Psoas muscle (tissue), 8 donors: Measurements from ENCODE around the gene EIF2B1. TPM values are rescaled to one million over a fixed set of nuclear protein-coding genes. Genes with fewer than 3 reads are reported as not detected.

Source experiments
- ATAC-seq, 4 donors: fragments of 200-7000 bp; cut with Tn5 transposase; one replicate each; pipeline ENCODE4 v1.9.1; 2020; ENCODE audit warnings: moderate library complexity in 3 of 4, mild to moderate bottlenecking in 2 of 4
- DNase-seq, 2 donors: peaks; one replicate each; pipeline ENCODE4 v3.0.0-alpha.2; 2020
- H3K27ac ChIP-seq: fragments of 200-600 bp; one replicate; pipeline ENCODE4 v1.8.0; 2022
- H3K27me3 ChIP-seq, 3 donors: fragments of 200-600 bp in 1 of 3; one replicate each; pipeline versions ENCODE4 v1.6.1 to v1.8.0; 2013 to 2022; ENCODE audit warnings: low read length in 2 of 3, mild to moderate bottlenecking in 2 of 3, moderate library complexity in 1 of 3; ENCODE audit not compliant: insufficient read depth in 3 of 3
- H3K36me3 ChIP-seq, 2 donors: fragments of 200-600 bp in 1 of 2; one replicate each; pipeline versions ENCODE4 v1.6.1 to v1.8.0; 2013 to 2022; ENCODE audit warnings: low read depth in 1 of 2, mild to moderate bottlenecking in 1 of 2, moderate library complexity in 1 of 2; ENCODE audit not compliant: insufficient read depth in 1 of 2
- H3K4me1 ChIP-seq: fragments of 200-600 bp; one replicate; pipeline ENCODE4 v1.8.0; 2022
- H3K4me3 ChIP-seq: fragments of 200-600 bp; one replicate; pipeline ENCODE4 v1.8.0; 2022; ENCODE audit warnings: mild to moderate bottlenecking
- H3K9me3 ChIP-seq: fragments of 200-600 bp; one replicate; pipeline ENCODE4 v1.8.0; 2022
- WGBS, 3 donors: extraction: QIAGEN DNeasy Blood & Tissue Kit; methylation state at CpG; one replicate each; pipeline versions ENCODE4 v1.1.6 to v1.1.7; 2013; 5-methylcytosine and 5-hydroxymethylcytosine counted together
- intact Hi-C, 2 donors: fragments of 100-400 bp; cut with DNase I; formaldehyde crosslinking; loops; one replicate each; pipeline versions ENCODE4 v1.11.0 to v1.14.2; 2022
- polyA plus RNA-seq, 3 donors: library from polyadenylated mRNA; stranded (reverse); fragments of 200-250 nt; gene quantifications; one replicate each; pipeline ENCODE4 v1.2.3, GENCODE V29; 2013
- total RNA-seq, 4 donors: library from RNA; stranded (reverse); fragmentation: NEBNext Ultra II Directional in 2 of 4; extraction: Animal tissue kit (Norgen Biotek cat#: 25700) in 2 of 4; gene quantifications; one replicate each; pipeline versions ENCODE4 v1.2.1 to v1.2.4, GENCODE V29; 2021 to 2023
- TF ChIP-seq, protein P1 (sequence below): fragments of 200-600 bp; IDR thresholded peaks from one replicate; pipeline ENCODE4 v1.8.0; 2022; ENCODE audit warnings: antibody characterized with exemption
- donor health status: healthy with polysubstance abuse.
- donor health status: DM: no; HTN: no; CAD: no; lungs with moderate emphysema.
- donor health status: Bipolar disorder and iron deficiency.
- donor health status: healthy.
- donor health status: DM: yes; HTN: yes; CAD: no.
- donor health status: DM: no; HTN: no; CAD: no.
- donor health status: DM: no; HTN: no; CAD: no.
- donor health status: DM: yes; HTN: yes; CAD: no.

EIF2B1 gene
- total and polyA plus RNA-seq, 7 donors, result 27.4 to 48.2 (median 39.5) TPM

DNA sequence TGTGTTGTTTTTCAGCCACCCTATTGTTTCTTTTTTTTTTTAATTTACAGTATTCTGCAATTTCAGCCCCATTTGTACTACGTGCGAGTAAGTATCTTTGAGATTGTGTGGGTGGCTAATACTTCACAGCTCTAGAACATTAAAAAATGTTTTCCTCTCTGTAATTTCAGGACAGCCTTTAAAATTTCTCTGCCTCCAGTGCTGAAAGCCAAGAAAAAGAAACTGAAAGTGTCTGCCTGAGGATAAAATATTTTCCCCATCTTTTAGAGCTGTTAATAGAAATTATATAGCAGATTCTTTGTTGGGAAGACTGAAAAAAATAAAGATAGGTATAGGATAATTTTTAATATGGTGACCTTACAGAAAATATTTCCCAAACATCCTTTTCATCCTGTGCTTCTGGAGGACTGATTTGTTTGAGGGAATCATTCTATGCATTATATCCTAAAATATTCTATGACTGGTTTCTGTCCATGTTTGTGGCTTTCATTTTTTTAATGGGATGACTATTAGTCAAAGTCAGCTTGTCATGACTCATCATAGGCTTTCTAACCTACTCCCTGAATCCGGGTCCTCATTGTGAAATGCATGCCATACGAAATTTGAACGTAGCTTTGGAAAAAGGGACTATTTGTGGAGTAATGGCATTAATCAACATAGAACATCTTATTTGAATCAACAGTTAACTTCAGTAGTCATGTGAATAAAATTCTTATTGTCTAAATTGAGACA lies 26.7 kb upstream of the EIF2B1 start:
- Histone ChIP-seq H3K4me3 (no peak overlapping the region), H3K4me1 (peaks cover 9% of the 10 kb centered on the region), H3K9me3 (no peaks in the 10 kb centered on the region), H3K27ac (peak overlapping the region; percentile 58), H3K27me3 (no peaks in the 10 kb centered on the region), H3K36me3 (peaks cover 0 to 75% of the 10 kb centered on the region in 2 donors)
- WGBS, 3 donors, result 81 to 85% (median 84%) methylated on average over 5 of the region's 5 CpGs
- DNase-seq (no peak), ATAC-seq (peak in 3 of 4 donors; percentile 49 to 68 (median 60))
- intact Hi-C loops, result no loop called here
- TF ChIP-seq, protein P1, sequence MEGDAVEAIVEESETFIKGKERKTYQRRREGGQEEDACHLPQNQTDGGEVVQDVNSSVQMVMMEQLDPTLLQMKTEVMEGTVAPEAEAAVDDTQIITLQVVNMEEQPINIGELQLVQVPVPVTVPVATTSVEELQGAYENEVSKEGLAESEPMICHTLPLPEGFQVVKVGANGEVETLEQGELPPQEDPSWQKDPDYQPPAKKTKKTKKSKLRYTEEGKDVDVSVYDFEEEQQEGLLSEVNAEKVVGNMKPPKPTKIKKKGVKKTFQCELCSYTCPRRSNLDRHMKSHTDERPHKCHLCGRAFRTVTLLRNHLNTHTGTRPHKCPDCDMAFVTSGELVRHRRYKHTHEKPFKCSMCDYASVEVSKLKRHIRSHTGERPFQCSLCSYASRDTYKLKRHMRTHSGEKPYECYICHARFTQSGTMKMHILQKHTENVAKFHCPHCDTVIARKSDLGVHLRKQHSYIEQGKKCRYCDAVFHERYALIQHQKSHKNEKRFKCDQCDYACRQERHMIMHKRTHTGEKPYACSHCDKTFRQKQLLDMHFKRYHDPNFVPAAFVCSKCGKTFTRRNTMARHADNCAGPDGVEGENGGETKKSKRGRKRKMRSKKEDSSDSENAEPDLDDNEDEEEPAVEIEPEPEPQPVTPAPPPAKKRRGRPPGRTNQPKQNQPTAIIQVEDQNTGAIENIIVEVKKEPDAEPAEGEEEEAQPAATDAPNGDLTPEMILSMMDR, result no peak

DNA sequence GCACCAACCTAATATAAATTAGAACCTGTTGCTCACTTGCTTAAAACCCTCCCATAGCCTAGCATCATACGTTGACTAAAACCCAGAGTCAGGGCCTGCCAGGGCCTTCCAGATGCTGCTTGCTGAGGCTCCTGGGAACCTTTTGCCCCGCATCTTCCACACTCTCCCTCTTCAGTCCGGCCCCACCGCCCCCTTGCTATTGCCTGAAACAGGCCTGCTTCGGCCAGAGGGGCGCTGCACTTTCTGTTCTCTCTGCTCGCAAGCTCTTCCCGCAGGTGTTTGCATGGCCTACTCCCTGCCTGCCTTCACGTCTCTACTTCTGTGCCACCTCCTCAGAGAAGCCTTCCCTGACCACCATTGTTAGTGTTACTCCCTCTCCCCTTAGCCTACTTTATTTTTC lies 23.7 kb upstream of the EIF2B1 start:
- H3K27ac ChIP-seq, result no peak overlapping the region
- TF ChIP-seq, protein P1, result no peak
- no peaks in the 10 kb centered on the region for H3K9me3 ChIP-seq
- H3K4me1 ChIP-seq, result peaks cover 10% of the 10 kb centered on the region
- DNase-seq (no peak), ATAC-seq (no peak)
- H3K4me3 ChIP-seq, result no peak overlapping the region
- intact Hi-C loops, result no loop called here
- peaks cover under 1 to 78% of the 10 kb centered on the region in 2 donors for H3K36me3 ChIP-seq
- no peaks in the 10 kb centered on the region for H3K27me3 ChIP-seq
- WGBS, 3 donors, result 85 to 92% (median 89%) methylated on average over 9 of the region's 9 CpGs

DNA sequence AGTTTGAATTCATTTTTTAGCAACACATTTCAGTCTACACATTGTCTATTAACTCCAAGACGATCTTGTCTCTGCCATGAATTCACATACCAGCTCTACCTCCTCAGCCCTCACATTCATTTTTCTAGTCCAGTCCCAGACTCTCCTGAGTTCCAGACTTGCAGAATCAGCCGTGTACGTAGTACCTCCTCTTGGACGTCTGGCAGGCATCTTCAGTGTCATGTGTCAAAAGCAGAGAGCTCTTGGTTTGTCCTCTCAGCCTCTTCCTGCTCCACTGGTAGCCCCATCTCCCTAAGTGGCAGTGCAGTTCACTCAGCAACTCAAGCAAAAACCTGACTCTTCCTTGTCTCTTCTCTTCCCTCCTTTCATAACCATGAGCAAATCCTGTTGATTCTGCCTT lies 22.9 kb upstream of the EIF2B1 start:
- ATAC-seq (no peak), DNase-seq (no peak)
- Histone ChIP-seq H3K4me1 (peaks cover 10% of the 10 kb centered on the region), H3K36me3 (peaks cover 2 to 86% of the 10 kb centered on the region in 2 donors), H3K27me3 (no peaks in the 10 kb centered on the region), H3K9me3 (no peaks in the 10 kb centered on the region), H3K27ac (no peak overlapping the region), H3K4me3 (no peak overlapping the region)
- intact Hi-C loops, result no loop called here
- 58 to 75% (median 60%) methylated on average over 4 of the region's 4 CpGs for WGBS, 3 donors
- TF ChIP-seq, protein P1, result no peak

DNA sequence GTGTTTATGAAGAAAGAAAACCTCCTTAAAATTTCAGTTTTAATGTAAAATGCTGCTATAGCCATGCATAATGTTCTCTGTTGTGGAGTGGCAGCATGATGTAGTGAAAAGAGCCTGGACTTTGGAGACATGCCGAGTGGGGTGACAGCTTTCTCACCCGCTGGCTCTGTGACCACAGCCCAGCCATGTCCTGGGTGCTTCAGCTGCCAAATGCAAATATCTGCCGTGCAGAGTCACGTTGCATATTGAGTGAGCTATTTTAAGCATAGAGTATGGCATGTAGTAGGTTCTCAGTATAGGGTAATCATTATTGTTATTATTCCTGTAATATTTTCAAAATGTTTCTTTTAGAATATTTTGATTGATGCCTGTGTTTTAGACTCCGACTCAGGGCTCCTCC lies 21.9 kb upstream of the EIF2B1 start:
- 50 to 54% (median 54%) methylated on average over 5 of the region's 5 CpGs for WGBS, 3 donors
- intact Hi-C loops, result no loop called here
- Histone ChIP-seq H3K9me3 (no peaks in the 10 kb centered on the region), H3K27ac (no peak overlapping the region), H3K4me3 (no peak overlapping the region), H3K27me3 (no peaks in the 10 kb centered on the region), H3K36me3 (peaks cover 2 to 88% of the 10 kb centered on the region in 2 donors), H3K4me1 (peaks cover 10% of the 10 kb centered on the region)
- TF ChIP-seq, protein P1, result no peak
- peak in 3 of 4 donors; percentile 30 to 48 (median 35) for ATAC-seq
- DNase-seq, result no peak
